ENCODE measurements around the gene THBS2.

THBS2 gene

GRCh38 chr6:169173532-169174268 is 79.9 kb downstream of the THBS2 start:
- no peaks in the 10 kb centered on the region for H3K36me3 ChIP-seq (ENCODE audit: insufficient read depth)
- H2AFZ ChIP-seq (ENCODE audit: low read depth), result no peak overlapping the region
- H4K20me1 ChIP-seq (ENCODE audit: insufficient read depth), result no peaks in the 10 kb centered on the region
- H3K4me2 ChIP-seq, result no peak overlapping the region
- TF ChIP-seq CTCF (conservative IDR thresholded peaks at IDR 0.05; ENCODE audit: low read depth, low read length), result no peak
- no peak overlapping the region for H3K27ac ChIP-seq
- no peak overlapping the region for H3K4me3 ChIP-seq (IDR thresholded peaks at IDR 0.05; ENCODE audit: insufficient read depth, low read depth, low read length)
- H3K4me1 ChIP-seq (ENCODE audit: low read depth, poor library complexity, severe bottlenecking), result no peaks in the 10 kb centered on the region
- no peak overlapping the region for H3K9ac ChIP-seq
- H3K79me2 ChIP-seq (ENCODE audit: insufficient read depth, low read depth), result no peaks in the 10 kb centered on the region
- no peaks in the 10 kb centered on the region for H3K27me3 ChIP-seq (ENCODE audit: insufficient read depth, low read depth)

DNA sequence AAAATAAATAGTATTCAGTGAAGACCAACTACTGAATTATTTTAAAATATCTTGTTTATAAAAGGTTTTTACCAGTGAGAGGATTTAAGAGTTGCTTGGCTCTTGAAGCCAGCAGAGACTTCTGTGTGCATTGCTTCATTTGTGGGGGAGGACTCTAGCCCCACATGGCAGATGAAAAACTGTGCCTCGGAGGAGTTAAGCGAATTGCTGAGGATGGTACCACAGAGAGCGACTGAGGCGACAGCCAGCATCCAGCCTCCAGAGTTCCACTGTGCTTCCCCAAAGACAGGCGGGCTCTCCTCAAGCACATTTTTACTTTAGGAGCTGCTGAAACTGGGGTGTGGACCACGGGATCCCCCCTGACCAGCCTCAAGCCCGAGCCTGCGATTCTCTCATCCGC is 80.7 kb downstream of the THBS2 start:
- H3K36me3 ChIP-seq (ENCODE audit: insufficient read depth), result no peaks in the 10 kb centered on the region
- H3K27me3 ChIP-seq (ENCODE audit: insufficient read depth, low read depth), result no peaks in the 10 kb centered on the region
- no peak overlapping the region for H3K9ac ChIP-seq
- H3K79me2 ChIP-seq (ENCODE audit: insufficient read depth, low read depth), result no peaks in the 10 kb centered on the region
- no peak overlapping the region for H2AFZ ChIP-seq (ENCODE audit: low read depth)
- H3K27ac ChIP-seq, result no peak overlapping the region
- H3K4me1 ChIP-seq (ENCODE audit: low read depth, poor library complexity, severe bottlenecking), result no peaks in the 10 kb centered on the region
- no peak overlapping the region for H3K4me2 ChIP-seq
- H3K4me3 ChIP-seq (IDR thresholded peaks at IDR 0.05; ENCODE audit: insufficient read depth, low read depth, low read length), result no peak overlapping the region
- no peaks in the 10 kb centered on the region for H4K20me1 ChIP-seq (ENCODE audit: insufficient read depth)
- TF ChIP-seq CTCF (conservative IDR thresholded peaks at IDR 0.05; ENCODE audit: low read depth, low read length), result no peak

DNA sequence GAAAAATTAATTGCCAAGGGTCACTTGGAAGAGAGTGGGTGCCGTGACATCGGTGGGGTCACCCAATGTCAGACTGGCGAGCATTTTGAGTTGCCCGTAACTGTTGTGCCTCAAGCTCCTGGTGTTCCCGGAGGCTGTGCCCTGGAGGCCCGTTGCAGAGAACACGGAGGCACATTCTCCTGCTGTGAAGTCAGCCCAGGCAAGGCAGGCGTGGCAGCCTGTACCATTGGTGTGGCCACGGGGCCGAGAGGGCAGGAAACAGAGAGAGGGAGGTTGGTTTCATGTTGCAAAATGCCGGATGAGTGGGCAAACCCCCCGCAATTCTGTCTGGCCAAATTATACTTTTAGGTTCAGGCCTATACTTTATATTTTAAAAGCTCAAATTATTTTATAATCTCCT is 81.2 kb downstream of the THBS2 start:
- no peaks in the 10 kb centered on the region for H3K79me2 ChIP-seq (ENCODE audit: insufficient read depth, low read depth)

DNA sequence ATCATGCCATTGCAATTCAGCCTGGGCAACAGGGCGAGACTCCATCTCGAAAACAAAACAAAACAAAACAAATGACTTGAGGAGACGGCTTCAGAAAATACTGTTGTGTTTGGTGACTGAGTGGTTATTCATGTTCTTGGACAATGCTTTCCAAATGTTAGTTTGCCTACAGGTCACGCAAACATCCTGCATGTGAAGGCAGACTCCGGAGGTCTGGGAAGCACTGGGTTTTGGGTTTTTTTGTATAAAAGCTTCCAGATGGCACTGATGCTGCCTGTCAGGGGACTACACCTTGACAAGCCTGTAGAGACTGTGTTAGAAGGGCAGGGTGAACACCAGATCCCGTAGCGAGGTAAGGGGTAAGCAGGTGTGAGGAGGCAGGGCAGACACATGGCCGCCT is 81.7 kb downstream of the THBS2 start:
- Histone ChIP-seq H3K4me3 (IDR thresholded peaks at IDR 0.05; ENCODE audit: insufficient read depth, low read depth, low read length) (no peak overlapping the region), H3K27ac (no peak overlapping the region), H3K9ac (no peak overlapping the region), H3K4me1 (ENCODE audit: low read depth, poor library complexity, severe bottlenecking) (no peaks in the 10 kb centered on the region), H3K4me2 (no peak overlapping the region), H3K79me2 (ENCODE audit: insufficient read depth, low read depth) (no peaks in the 10 kb centered on the region), H3K36me3 (ENCODE audit: insufficient read depth) (no peaks in the 10 kb centered on the region), H2AFZ (ENCODE audit: low read depth) (no peak overlapping the region), H3K27me3 (ENCODE audit: insufficient read depth, low read depth) (no peaks in the 10 kb centered on the region), H4K20me1 (ENCODE audit: insufficient read depth) (no peaks in the 10 kb centered on the region)
- TF ChIP-seq CTCF (conservative IDR thresholded peaks at IDR 0.05; ENCODE audit: low read depth, low read length), result no peak

More for the DNA sequence above, 81.2 kb downstream of the THBS2 start:
- no peaks in the 10 kb centered on the region for H4K20me1 ChIP-seq (ENCODE audit: insufficient read depth)
- H3K27me3 ChIP-seq (ENCODE audit: insufficient read depth, low read depth), result no peaks in the 10 kb centered on the region
- H3K4me2 ChIP-seq, result no peak overlapping the region
- H3K27ac ChIP-seq, result no peak overlapping the region
- H3K4me3 ChIP-seq (IDR thresholded peaks at IDR 0.05; ENCODE audit: insufficient read depth, low read depth, low read length), result no peak overlapping the region
- no peak overlapping the region for H3K9ac ChIP-seq
- TF ChIP-seq CTCF (conservative IDR thresholded peaks at IDR 0.05; ENCODE audit: low read depth, low read length), result no peak
- H3K36me3 ChIP-seq (ENCODE audit: insufficient read depth), result no peaks in the 10 kb centered on the region
- H3K4me1 ChIP-seq (ENCODE audit: low read depth, poor library complexity, severe bottlenecking), result no peaks in the 10 kb centered on the region
- H2AFZ ChIP-seq (ENCODE audit: low read depth), result no peak overlapping the region
